ENCODE data around the gene DDX50. TPM values are rescaled to one million over a fixed set of nuclear protein-coding genes. Genes with fewer than 3 reads are reported as not detected.
"Not testable (repeated sequence)": the region's sequence is repeated elsewhere in the genome, so short reads cannot be mapped to it uniquely, and the experiment has no call there.

The DDX50 gene
- total and polyA plus RNA-seq, 4 donors = 14.5 to 32.7 (median 26.1) TPM

DNA sequence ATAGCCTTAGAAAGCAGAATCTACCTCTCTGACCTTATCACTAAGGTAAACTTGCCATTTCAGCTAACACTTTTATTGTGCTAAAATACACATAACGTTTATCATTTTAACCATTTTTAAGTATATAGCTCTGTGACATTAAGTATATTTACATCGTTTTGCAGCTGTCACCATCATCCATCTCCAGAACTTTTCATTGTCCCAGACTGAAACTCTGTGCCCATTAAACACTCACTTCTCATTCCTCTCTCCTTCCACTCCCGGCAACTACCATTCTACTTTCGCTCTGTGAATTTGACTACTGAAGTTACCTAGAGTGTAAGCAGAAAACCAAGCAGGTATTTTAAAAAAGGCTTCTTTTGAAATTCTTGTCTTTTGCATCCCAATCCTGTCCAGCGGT, 1.3 kb downstream of the DDX50 start:
- no peak overlapping the region for H3K27ac ChIP-seq (ENCODE audit: low read depth in 1 of 2, low read length in 1 of 2)

DNA sequence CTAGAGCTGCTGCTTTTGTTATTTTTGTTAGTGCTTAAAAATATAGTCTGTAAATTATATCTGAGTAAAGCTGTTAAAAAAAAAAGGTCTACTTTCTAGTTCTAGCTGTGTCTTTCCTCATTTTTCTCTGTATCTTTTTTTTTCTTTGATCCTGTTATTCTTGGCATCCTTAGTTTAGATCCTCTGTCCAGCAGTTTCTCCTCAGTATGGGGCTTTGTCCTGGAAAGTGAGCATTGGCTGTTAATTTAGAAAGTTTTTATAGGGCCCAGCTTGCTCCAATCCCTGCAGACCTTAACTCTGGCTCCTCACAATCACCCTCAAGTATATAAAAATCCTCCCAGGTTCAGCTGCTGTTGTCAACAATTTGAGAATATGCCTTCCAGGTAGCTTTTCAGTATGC, 23.5 kb downstream of the DDX50 start:
- no peak for ATAC-seq (ENCODE audit: insufficient read depth, low FRiP score)

More for the DNA sequence above, 1.3 kb downstream of the DDX50 start:
- Histone ChIP-seq H3K4me1 (ENCODE audit: control insufficient read depth in 5 of 5, insufficient read depth in 5 of 5, low read length in 5 of 5) (peaks cover 0 to 18% (median 5%) of the 10 kb centered on the region in 5 donors), H3K4me3 (no peak overlapping the region), H3K36me3 (ENCODE audit: control insufficient read depth in 4 of 4, insufficient read depth in 4 of 4, low read length in 4 of 4) (peaks cover 0 to 8% (median 2%) of the 10 kb centered on the region in 4 donors), H3K9ac (ENCODE audit: insufficient read depth in 1 of 2, low read length in 2 of 2) (peak overlapping the region in 1 of 2 donors; percentile 94), H3K9me3 (ENCODE audit: control insufficient read depth in 4 of 4, insufficient read depth in 3 of 4, low read length in 3 of 4) (no peaks in the 10 kb centered on the region), H3K27me3 (ENCODE audit: control insufficient read depth in 3 of 3, insufficient read depth in 3 of 3, low read length in 2 of 3) (no peaks in the 10 kb centered on the region)
- ATAC-seq (ENCODE audit: insufficient read depth, low FRiP score) (no peak), DNase-seq (no peak)
- WGBS, 2 donors = 67 to 76% methylated on average over 5 of the region's 5 CpGs
- TF ChIP-seq, protein P1, sequence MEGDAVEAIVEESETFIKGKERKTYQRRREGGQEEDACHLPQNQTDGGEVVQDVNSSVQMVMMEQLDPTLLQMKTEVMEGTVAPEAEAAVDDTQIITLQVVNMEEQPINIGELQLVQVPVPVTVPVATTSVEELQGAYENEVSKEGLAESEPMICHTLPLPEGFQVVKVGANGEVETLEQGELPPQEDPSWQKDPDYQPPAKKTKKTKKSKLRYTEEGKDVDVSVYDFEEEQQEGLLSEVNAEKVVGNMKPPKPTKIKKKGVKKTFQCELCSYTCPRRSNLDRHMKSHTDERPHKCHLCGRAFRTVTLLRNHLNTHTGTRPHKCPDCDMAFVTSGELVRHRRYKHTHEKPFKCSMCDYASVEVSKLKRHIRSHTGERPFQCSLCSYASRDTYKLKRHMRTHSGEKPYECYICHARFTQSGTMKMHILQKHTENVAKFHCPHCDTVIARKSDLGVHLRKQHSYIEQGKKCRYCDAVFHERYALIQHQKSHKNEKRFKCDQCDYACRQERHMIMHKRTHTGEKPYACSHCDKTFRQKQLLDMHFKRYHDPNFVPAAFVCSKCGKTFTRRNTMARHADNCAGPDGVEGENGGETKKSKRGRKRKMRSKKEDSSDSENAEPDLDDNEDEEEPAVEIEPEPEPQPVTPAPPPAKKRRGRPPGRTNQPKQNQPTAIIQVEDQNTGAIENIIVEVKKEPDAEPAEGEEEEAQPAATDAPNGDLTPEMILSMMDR (IDR thresholded peaks at IDR 0.05; ENCODE audit: control extremely low read depth, extremely low read depth) = no peak

DNA sequence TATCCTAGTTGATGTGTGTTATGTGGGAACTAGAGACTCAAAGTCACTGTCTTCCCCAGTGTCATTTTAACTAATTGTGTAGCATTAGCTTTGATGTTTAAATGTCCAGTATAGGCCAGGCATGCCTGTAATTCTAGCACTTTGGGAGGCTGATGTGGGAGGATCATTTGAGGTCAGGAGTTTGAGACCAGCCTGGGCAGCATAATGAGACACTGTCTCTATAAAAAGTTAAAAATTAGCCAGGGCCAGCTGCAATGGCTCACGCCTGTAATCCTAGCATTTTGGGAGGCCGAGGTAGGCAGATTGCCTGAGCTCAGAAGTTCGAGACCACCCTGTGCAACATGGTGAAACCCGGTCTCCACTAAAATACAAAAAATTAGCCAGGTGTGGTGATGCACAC, 24.4 kb downstream of the DDX50 start:
- Histone ChIP-seq H3K36me3 (ENCODE audit: control insufficient read depth in 4 of 4, insufficient read depth in 4 of 4, low read length in 4 of 4) (peaks cover 3 to 11% (median 8%) of the 10 kb centered on the region in 4 donors), H3K9ac (ENCODE audit: insufficient read depth in 1 of 2, low read length in 2 of 2) (no peak overlapping the region), H3K4me3 (no peak overlapping the region), H3K9me3 (ENCODE audit: control insufficient read depth in 4 of 4, insufficient read depth in 3 of 4, low read length in 3 of 4) (no peaks in the 10 kb centered on the region), H3K27me3 (ENCODE audit: control insufficient read depth in 3 of 3, insufficient read depth in 3 of 3, low read length in 2 of 3) (no peaks in the 10 kb centered on the region), H3K4me1 (ENCODE audit: control insufficient read depth in 5 of 5, insufficient read depth in 5 of 5, low read length in 5 of 5) (no peaks in the 10 kb centered on the region), H3K27ac (ENCODE audit: low read depth in 1 of 2, low read length in 1 of 2) (no peak overlapping the region)
- TF ChIP-seq, protein P1 (IDR thresholded peaks at IDR 0.05; ENCODE audit: control extremely low read depth, extremely low read depth) = no peak
- ATAC-seq (ENCODE audit: insufficient read depth, low FRiP score) (no peak), DNase-seq (no peak)
- WGBS, 2 donors = 95 to 99% methylated on average over 4 of the region's 4 CpGs

More for the DNA sequence above, 23.5 kb downstream of the DDX50 start:
- Histone ChIP-seq H3K4me3 (no peak overlapping the region), H3K9ac (ENCODE audit: insufficient read depth in 1 of 2, low read length in 2 of 2) (no peak overlapping the region), H3K27ac (ENCODE audit: low read depth in 1 of 2, low read length in 1 of 2) (no peak overlapping the region), H3K9me3 (ENCODE audit: control insufficient read depth in 4 of 4, insufficient read depth in 3 of 4, low read length in 3 of 4) (no peaks in the 10 kb centered on the region), H3K4me1 (ENCODE audit: control insufficient read depth in 5 of 5, insufficient read depth in 5 of 5, low read length in 5 of 5) (no peaks in the 10 kb centered on the region), H3K36me3 (ENCODE audit: control insufficient read depth in 4 of 4, insufficient read depth in 4 of 4, low read length in 4 of 4) (peaks cover 7 to 12% (median 10%) of the 10 kb centered on the region in 4 donors), H3K27me3 (ENCODE audit: control insufficient read depth in 3 of 3, insufficient read depth in 3 of 3, low read length in 2 of 3) (no peaks in the 10 kb centered on the region)
- TF ChIP-seq, protein P1 (IDR thresholded peaks at IDR 0.05; ENCODE audit: control extremely low read depth, extremely low read depth) = no peak
- DNase-seq = no peak

DNA sequence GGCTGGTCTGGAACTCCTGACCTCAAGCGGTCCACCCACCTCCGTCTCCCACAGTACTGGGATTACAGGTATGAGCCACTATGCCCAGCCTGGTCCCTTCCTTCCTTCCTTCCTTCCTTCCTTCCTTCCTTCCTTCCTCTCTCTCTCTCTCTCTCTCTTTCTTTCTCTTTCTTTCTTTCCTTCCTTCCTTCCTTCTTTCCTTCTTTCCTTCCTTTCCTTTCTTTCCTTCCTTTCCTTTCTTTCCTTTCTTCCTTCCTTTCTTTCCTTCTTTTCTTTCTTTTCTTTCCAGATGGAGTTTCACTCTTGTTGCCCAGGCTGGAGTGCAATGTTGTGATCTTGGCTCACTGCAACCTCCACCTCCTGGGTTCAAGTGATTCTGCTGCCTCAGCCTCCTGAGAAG, 28.0 kb downstream of the DDX50 start:
- WGBS, 2 donors = 93 to 98% methylated on average over 2 of the region's 2 CpGs
- not testable (repeated sequence) for H3K9me3 ChIP-seq (ENCODE audit: control insufficient read depth in 4 of 4, insufficient read depth in 3 of 4, low read length in 3 of 4); H3K4me1 ChIP-seq (ENCODE audit: control insufficient read depth in 5 of 5, insufficient read depth in 5 of 5, low read length in 5 of 5); H3K4me3 ChIP-seq; DNase-seq; H3K27me3 ChIP-seq (ENCODE audit: control insufficient read depth in 3 of 3, insufficient read depth in 3 of 3, low read length in 2 of 3); ATAC-seq (ENCODE audit: insufficient read depth, low FRiP score); H3K9ac ChIP-seq (ENCODE audit: insufficient read depth in 1 of 2, low read length in 2 of 2); H3K27ac ChIP-seq (ENCODE audit: low read depth in 1 of 2, low read length in 1 of 2)
- H3K36me3 ChIP-seq (ENCODE audit: control insufficient read depth in 4 of 4, insufficient read depth in 4 of 4, low read length in 4 of 4) = peaks cover 4 to 21% (median 8%) of the 10 kb centered on the region in 4 donors

DNA sequence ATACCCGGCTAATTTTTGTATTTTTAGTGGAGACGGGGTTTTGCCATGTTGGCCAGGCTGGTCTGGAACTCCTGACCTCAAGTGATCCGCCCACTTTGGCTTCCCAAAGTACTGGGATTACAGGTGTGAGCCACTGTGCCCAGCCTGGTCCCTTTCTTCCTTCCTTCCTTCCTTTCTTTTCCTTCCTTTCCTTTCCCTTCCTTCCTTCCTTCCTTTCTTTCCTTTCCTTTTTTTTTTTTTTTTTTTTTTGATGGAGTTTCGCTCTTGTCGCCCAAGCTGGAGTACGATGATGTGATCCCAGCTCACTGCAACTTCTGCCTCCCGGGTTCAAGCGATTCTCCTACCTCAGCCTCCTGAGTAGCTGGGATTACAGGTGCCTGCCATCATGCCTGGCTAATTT, 28.8 kb downstream of the DDX50 start:
- H3K27ac ChIP-seq (ENCODE audit: low read depth in 1 of 2, low read length in 1 of 2); H3K9ac ChIP-seq (ENCODE audit: insufficient read depth in 1 of 2, low read length in 2 of 2); DNase-seq; H3K4me1 ChIP-seq (ENCODE audit: control insufficient read depth in 5 of 5, insufficient read depth in 5 of 5, low read length in 5 of 5); H3K4me3 ChIP-seq; H3K9me3 ChIP-seq (ENCODE audit: control insufficient read depth in 4 of 4, insufficient read depth in 3 of 4, low read length in 3 of 4); ATAC-seq (ENCODE audit: insufficient read depth, low FRiP score); H3K27me3 ChIP-seq (ENCODE audit: control insufficient read depth in 3 of 3, insufficient read depth in 3 of 3, low read length in 2 of 3): not testable (repeated sequence)
- WGBS, 2 donors = 97 to 98% methylated on average over 8 of the region's 8 CpGs
- peaks cover 4 to 21% (median 8%) of the 10 kb centered on the region in 4 donors for H3K36me3 ChIP-seq (ENCODE audit: control insufficient read depth in 4 of 4, insufficient read depth in 4 of 4, low read length in 4 of 4)

DNA sequence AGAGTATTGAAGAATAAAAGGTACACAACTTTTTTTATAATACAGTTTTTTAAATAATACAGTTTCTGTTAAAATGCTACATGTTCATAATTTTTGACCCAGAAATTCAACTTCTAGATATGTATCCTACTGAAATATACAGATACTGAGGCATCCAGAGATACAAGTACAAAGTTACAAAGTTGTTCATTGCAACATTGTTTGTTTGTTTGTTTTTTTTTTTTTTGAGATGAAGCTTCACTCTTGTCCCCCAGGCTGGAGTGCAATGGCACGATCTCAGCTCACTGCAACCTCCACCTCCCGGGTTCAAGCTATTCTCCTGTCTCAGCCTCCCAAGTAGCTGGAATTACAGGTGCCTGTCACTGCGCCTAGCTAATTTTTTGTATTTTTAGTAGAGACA, 31.7 kb downstream of the DDX50 start:
- ATAC-seq (ENCODE audit: insufficient read depth, low FRiP score); H3K9me3 ChIP-seq (ENCODE audit: control insufficient read depth in 4 of 4, insufficient read depth in 3 of 4, low read length in 3 of 4); H3K27ac ChIP-seq (ENCODE audit: low read depth in 1 of 2, low read length in 1 of 2); H3K4me1 ChIP-seq (ENCODE audit: control insufficient read depth in 5 of 5, insufficient read depth in 5 of 5, low read length in 5 of 5); H3K27me3 ChIP-seq (ENCODE audit: control insufficient read depth in 3 of 3, insufficient read depth in 3 of 3, low read length in 2 of 3); DNase-seq; H3K9ac ChIP-seq (ENCODE audit: insufficient read depth in 1 of 2, low read length in 2 of 2); H3K4me3 ChIP-seq: not testable (repeated sequence)
- peaks cover 3 to 19% (median 5%) of the 10 kb centered on the region in 4 donors for H3K36me3 ChIP-seq (ENCODE audit: control insufficient read depth in 4 of 4, insufficient read depth in 4 of 4, low read length in 4 of 4)
- WGBS, 2 donors = 75 to 94% methylated on average over 3 of the region's 3 CpGs
